Type B pancreatic cell (in vitro differentiated cells): Measurements from ENCODE around the gene PRKN. TPM values are rescaled to one million over a fixed set of nuclear protein-coding genes. Genes with fewer than 3 reads are reported as not detected.

ENCODE experiments used
- DNase-seq: peaks from one replicate; pipeline ENCODE4 v3.0.0; 2021; ENCODE audit warnings: mixed read lengths; ENCODE audit not compliant: unreplicated experiment; ENCODE audit errors: extremely low spot score
- H3K27ac Mint-ChIP-seq: 2 replicates; pipeline ENCODE4 v1.8.0; 2021; ENCODE audit warnings: mild to moderate bottlenecking, mixed read lengths
- H3K27me3 Mint-ChIP-seq: 2 replicates; pipeline ENCODE4 v1.8.0; 2021; ENCODE audit warnings: mixed read lengths
- H3K36me3 Mint-ChIP-seq: 2 replicates; pipeline ENCODE4 v1.8.0; 2021; ENCODE audit warnings: mixed read lengths
- H3K4me1 Mint-ChIP-seq: one replicate; pipeline ENCODE4 v1.8.0; 2021; ENCODE audit warnings: mixed read lengths; ENCODE audit not compliant: unreplicated experiment
- H3K4me3 Mint-ChIP-seq: 2 replicates; pipeline ENCODE4 v1.8.0; 2021; ENCODE audit warnings: mild to moderate bottlenecking, mixed read lengths
- H3K9me3 Mint-ChIP-seq: 2 replicates; pipeline ENCODE4 v1.8.0; 2021; ENCODE audit warnings: mixed read lengths
- CTCF ChIP-seq: fragments of 200-600 bp; sonication (generic); conservative IDR thresholded peaks from 2 replicates; pipeline ENCODE4 v1.5.0; 2021; ENCODE audit warnings: antibody characterized with exemption, mild to moderate bottlenecking
- total RNA-seq: library from RNA; stranded (reverse); gene quantifications from 2 replicates; pipeline ENCODE4 v1.2.1, GENCODE V29; 2021; ENCODE audit warnings: low replicate concordance

Gene PRKN
- total RNA-seq, 1 donor from 2014 or later = 6.2 TPM

- H3K9me3 Mint-ChIP-seq = no peaks in the 10 kb centered on the region
- DNase-seq = no peak
- H3K27ac Mint-ChIP-seq = no peak overlapping the region
- peaks cover 5% of the 10 kb centered on the region for H3K27me3 Mint-ChIP-seq
- no peak overlapping the region for H3K4me3 Mint-ChIP-seq
- no peaks in the 10 kb centered on the region for H3K36me3 Mint-ChIP-seq
- no peak for TF ChIP-seq CTCF
- H3K4me1 Mint-ChIP-seq = peaks cover 9% of the 10 kb centered on the region
Measured at GRCh38 chr6:162178266-162178665, 549.3 kb downstream of the PRKN start.

GRCh38 chr6:162177746-162178145, 549.8 kb downstream of the PRKN start:
- DNase-seq = no peak

DNA sequence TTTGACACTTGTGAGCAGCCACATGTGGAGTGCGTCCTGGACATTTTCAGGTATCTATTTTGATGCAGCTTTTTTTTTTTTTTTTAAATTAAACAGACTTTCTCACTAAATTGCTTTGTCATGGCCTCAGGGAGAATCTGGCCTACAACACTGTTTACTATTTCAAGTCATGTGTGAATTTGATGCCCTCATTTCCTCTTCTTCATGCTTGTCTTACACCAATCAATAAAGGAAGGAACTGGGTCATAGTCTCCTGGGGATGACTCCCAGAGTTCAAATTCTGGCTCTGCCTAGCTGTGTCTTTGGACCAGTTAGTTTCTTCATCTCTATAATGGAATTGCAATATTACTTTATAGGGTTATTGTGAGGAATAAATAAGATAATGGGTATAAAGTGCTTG, 554.1 kb downstream of the PRKN start:
- H3K36me3 Mint-ChIP-seq = no peaks in the 10 kb centered on the region
- H3K4me3 Mint-ChIP-seq = no peak overlapping the region
- H3K9me3 Mint-ChIP-seq = no peaks in the 10 kb centered on the region
- H3K4me1 Mint-ChIP-seq = peaks cover 5% of the 10 kb centered on the region
- H3K27me3 Mint-ChIP-seq = peaks cover 5% of the 10 kb centered on the region
- TF ChIP-seq CTCF = no peak
- DNase-seq = no peak
- no peak overlapping the region for H3K27ac Mint-ChIP-seq

More at GRCh38 chr6:162177746-162178145, 549.8 kb downstream of the PRKN start:
- H3K4me3 Mint-ChIP-seq = no peak overlapping the region
- H3K27ac Mint-ChIP-seq = no peak overlapping the region
- peak; percentile 49 for TF ChIP-seq CTCF
- no peaks in the 10 kb centered on the region for H3K36me3 Mint-ChIP-seq
- H3K27me3 Mint-ChIP-seq = peaks cover 5% of the 10 kb centered on the region
- peaks cover 9% of the 10 kb centered on the region for H3K4me1 Mint-ChIP-seq
- no peaks in the 10 kb centered on the region for H3K9me3 Mint-ChIP-seq

DNA sequence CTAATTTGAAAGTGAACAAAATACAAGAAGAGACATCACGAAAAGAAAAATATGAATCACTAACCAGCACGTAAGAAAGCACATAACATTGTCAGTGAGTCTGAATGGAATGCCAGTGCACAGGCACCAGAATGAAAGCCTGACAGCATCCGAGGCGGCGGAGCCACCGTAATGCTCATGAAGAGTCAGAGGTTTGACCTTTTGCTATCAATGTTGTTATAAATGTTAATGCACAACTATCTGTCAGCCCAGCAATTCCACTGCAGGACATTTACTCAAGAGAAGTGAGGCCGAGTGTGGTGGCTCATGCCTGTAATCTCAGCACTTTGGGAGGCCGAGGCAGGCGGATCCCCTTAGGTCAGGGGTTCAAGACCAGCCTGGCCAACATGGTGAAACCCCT, 562.1 kb downstream of the PRKN start:
- Mint-ChIP-seq H3K27me3 (no peaks in the 10 kb centered on the region), H3K36me3 (no peaks in the 10 kb centered on the region), H3K4me1 (no peaks in the 10 kb centered on the region), H3K4me3 (no peak overlapping the region), H3K27ac (no peak overlapping the region), H3K9me3 (no peaks in the 10 kb centered on the region)
- DNase-seq = no peak
- no peak for TF ChIP-seq CTCF

DNA sequence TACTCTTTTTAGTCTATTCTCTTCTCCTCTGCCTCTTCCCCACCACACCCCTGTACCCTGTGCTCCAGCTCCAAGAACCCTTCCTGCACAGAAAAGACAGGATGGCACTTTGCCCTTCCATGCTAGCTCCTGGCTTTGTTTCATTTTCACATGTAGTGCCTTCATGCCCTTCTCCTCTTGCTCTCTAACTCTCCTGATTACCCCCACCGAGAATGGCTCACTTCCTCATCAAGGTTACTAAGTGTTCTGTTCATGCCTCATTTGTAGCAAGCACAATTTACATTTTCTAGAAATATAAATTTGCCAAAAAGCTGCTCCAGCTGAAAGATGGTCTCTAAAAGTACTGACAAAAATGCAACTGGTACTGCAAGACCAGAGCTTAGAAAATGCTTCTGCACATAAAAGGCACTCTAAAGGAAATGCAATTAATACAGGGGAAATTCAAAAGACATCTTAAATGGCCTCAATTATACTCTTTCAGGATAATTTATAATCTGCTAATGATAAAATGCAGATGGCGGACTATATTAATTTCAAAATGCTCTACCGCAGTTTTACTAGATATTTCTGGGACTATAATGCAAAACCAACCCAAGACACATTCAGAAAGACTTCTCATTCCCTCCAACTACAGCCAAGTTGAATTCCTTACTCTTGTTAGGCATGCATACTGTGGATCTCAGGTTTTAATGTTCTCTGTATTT, 570.2 kb downstream of the PRKN start:
- no peak overlapping the region for H3K4me3 Mint-ChIP-seq
- H3K36me3 Mint-ChIP-seq = no peaks in the 10 kb centered on the region
- DNase-seq = no peak
- no peak for TF ChIP-seq CTCF
- H3K9me3 Mint-ChIP-seq = no peaks in the 10 kb centered on the region
- H3K27me3 Mint-ChIP-seq = no peaks in the 10 kb centered on the region
- no peak overlapping the region for H3K27ac Mint-ChIP-seq
- peaks cover 4% of the 10 kb centered on the region for H3K4me1 Mint-ChIP-seq
